ENCODE measurements around the gene RRP1B.

DNA sequence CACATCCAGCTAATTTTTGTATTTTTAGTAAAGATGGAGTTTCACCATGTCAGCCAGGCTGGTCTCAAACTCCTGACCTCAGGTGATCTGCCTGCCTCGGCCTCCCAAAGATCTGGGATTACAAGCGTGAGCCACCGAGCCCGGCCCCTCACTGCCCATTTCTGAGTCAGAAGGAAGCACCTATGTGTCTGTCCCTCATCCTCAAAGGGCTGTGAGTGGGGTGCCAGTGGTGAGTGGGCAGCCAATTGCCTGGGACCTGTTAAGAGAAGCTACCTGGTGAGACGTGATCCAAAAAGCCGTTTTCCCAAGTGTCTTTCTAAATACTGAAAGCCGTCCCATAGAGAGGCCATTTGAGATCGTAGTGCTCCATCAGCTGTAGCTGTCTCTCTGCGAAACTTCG, 32.4 kb downstream of the RRP1B start:
- TF ChIP-seq, protein P1, sequence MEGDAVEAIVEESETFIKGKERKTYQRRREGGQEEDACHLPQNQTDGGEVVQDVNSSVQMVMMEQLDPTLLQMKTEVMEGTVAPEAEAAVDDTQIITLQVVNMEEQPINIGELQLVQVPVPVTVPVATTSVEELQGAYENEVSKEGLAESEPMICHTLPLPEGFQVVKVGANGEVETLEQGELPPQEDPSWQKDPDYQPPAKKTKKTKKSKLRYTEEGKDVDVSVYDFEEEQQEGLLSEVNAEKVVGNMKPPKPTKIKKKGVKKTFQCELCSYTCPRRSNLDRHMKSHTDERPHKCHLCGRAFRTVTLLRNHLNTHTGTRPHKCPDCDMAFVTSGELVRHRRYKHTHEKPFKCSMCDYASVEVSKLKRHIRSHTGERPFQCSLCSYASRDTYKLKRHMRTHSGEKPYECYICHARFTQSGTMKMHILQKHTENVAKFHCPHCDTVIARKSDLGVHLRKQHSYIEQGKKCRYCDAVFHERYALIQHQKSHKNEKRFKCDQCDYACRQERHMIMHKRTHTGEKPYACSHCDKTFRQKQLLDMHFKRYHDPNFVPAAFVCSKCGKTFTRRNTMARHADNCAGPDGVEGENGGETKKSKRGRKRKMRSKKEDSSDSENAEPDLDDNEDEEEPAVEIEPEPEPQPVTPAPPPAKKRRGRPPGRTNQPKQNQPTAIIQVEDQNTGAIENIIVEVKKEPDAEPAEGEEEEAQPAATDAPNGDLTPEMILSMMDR (IDR thresholded peaks at IDR 0.05; ENCODE audit: borderline replicate concordance, extremely low read depth, low read length, poor library complexity, severe bottlenecking) = no peak
- no peak for TF ChIP-seq EZH2 (IDR thresholded peaks at IDR 0.05; ENCODE audit: borderline replicate concordance, low read depth, low read length, severe bottlenecking)
